ENCODE results near the gene MCF2L.
"Not testable (repeated sequence)": the region's sequence is repeated elsewhere in the genome, so short reads cannot be mapped to it uniquely, and the experiment has no call there.

The MCF2L gene

GRCh38 chr13:113105032-113105920, 136.3 kb downstream of the MCF2L start, which contains the start of gene F7:
Gene F7 (plus strand): TSS chr13:113105791. CDS start chr13:113105842, 51 bp downstream.
- DNase-seq, result no peak

- no peak for DNase-seq
These were observed 137.0 kb downstream of the MCF2L start for GRCh38 chr13:113105921-113106452.

GRCh38 chr13:113106711-113107351, 137.8 kb downstream of the MCF2L start:
- no peak for DNase-seq

- DNase-seq, result not testable (repeated sequence)
These were observed 139.5 kb downstream of the MCF2L start for GRCh38 chr13:113108521-113108920.

- no peak for DNase-seq
These were observed 140.4 kb downstream of the MCF2L start for GRCh38 chr13:113109151-113110047.

GRCh38 chr13:113110048-113110851, 141.2 kb downstream of the MCF2L start:
- DNase-seq, result no peak

GRCh38 chr13:113110852-113111315, 141.9 kb downstream of the MCF2L start:
- no peak for DNase-seq

- DNase-seq, result not testable (repeated sequence)
These were observed 142.8 kb downstream of the MCF2L start for GRCh38 chr13:113111821-113112220.

- not testable (repeated sequence) for DNase-seq
These were observed 143.5 kb downstream of the MCF2L start for GRCh38 chr13:113112475-113112874.

GRCh38 chr13:113112893-113113845, 144.2 kb downstream of the MCF2L start:
- no peak for DNase-seq

- no peak for DNase-seq
These were observed 144.8 kb downstream of the MCF2L start for GRCh38 chr13:113113846-113114271.

- no peak for DNase-seq
These were observed 145.7 kb downstream of the MCF2L start for GRCh38 chr13:113114511-113115362.

- DNase-seq, result no peak
These were observed 146.6 kb downstream of the MCF2L start for GRCh38 chr13:113115363-113116205.

- no peak for DNase-seq
These were observed 147.3 kb downstream of the MCF2L start for GRCh38 chr13:113116206-113116800.

- DNase-seq, result no peak
These were observed 147.9 kb downstream of the MCF2L start for GRCh38 chr13:113116871-113117271.

GRCh38 chr13:113117335-113117872, 148.4 kb downstream of the MCF2L start:
- no peak for DNase-seq

- no peak for DNase-seq
These were observed 148.9 kb downstream of the MCF2L start for GRCh38 chr13:113117911-113118260.

Measured in NCI-H1694 treated with DMSO at 0.1 percent for 48 hours (cell line).